ENCODE measurements around the gene GPR18. TPM values are rescaled to one million over a fixed set of nuclear protein-coding genes. Genes with fewer than 3 reads are reported as not detected.

Gene GPR18
- total RNA-seq, 1 donor from 2014 or later = not detected

- no peaks in the 10 kb centered on the region for H3K36me3 ChIP-seq
- TF ChIP-seq EZH2 (IDR thresholded peaks at IDR 0.05) (no peak), EZH2phosphoT487 (IDR thresholded peaks at IDR 0.05) (no peak), CTCF (IDR thresholded peaks at IDR 0.05) (no peak)
- peaks cover 9% of the 10 kb centered on the region for H4K20me1 ChIP-seq (ENCODE audit: low read depth)
- H3F3A ChIP-seq (ENCODE audit: low read depth) = peaks cover 7% of the 10 kb centered on the region
- Mint-ChIP-seq H3K27ac (no peak overlapping the region), H3K36me3 (peaks cover 12% of the 10 kb centered on the region), H3K4me3 (no peak overlapping the region), H3K9me3 (no peaks in the 10 kb centered on the region), H3K27me3 (ENCODE audit: insufficient read depth, low read depth) (peaks cover 2% of the 10 kb centered on the region), H3K4me1 (no peaks in the 10 kb centered on the region)
- no peaks in the 10 kb centered on the region for H3K4me1 ChIP-seq
- DNase-seq (ENCODE audit: low spot score) = no peak
- H3K4me2 ChIP-seq = no peak overlapping the region
- H3K27me3 ChIP-seq = no peaks in the 10 kb centered on the region
- H3K27ac ChIP-seq = no peak overlapping the region
- H3K79me2 ChIP-seq (ENCODE audit: low read depth) = no peaks in the 10 kb centered on the region
- no peak overlapping the region for H2AFZ ChIP-seq (replicated peaks)
- no peak overlapping the region for H3K4me3 ChIP-seq
- no peak overlapping the region for H3K9ac ChIP-seq
- no peaks in the 10 kb centered on the region for H3K9me3 ChIP-seq (ENCODE audit: low read depth)
These were observed 767 bp upstream of the GPR18 start for GRCh38 chr13:99258946-99259345.

- peaks cover 11% of the 10 kb centered on the region for H3K36me3 Mint-ChIP-seq
These were observed 888 bp downstream of the GPR18 start for GRCh38 chr13:99257291-99257690.

GRCh38 chr13:99256709-99257108 lies 1.5 kb downstream of the GPR18 start:
- Mint-ChIP-seq H3K9me3 (no peaks in the 10 kb centered on the region), H3K36me3 (peaks cover 11% of the 10 kb centered on the region), H3K27me3 (ENCODE audit: insufficient read depth, low read depth) (peaks cover 2% of the 10 kb centered on the region), H3K4me3 (no peak overlapping the region), H3K27ac (no peak overlapping the region), H3K4me1 (no peaks in the 10 kb centered on the region)
- H3K9me3 ChIP-seq (ENCODE audit: low read depth) = no peaks in the 10 kb centered on the region
- no peak overlapping the region for H3K4me2 ChIP-seq
- H3F3A ChIP-seq (ENCODE audit: low read depth) = peaks cover 5% of the 10 kb centered on the region
- H3K9ac ChIP-seq = no peak overlapping the region
- H4K20me1 ChIP-seq (ENCODE audit: low read depth) = peaks cover 3% of the 10 kb centered on the region
- H3K79me2 ChIP-seq (ENCODE audit: low read depth) = no peaks in the 10 kb centered on the region
- no peaks in the 10 kb centered on the region for H3K36me3 ChIP-seq
- H3K27ac ChIP-seq = no peak overlapping the region
- DNase-seq (ENCODE audit: low spot score) = no peak
- TF ChIP-seq EZH2phosphoT487 (IDR thresholded peaks at IDR 0.05) (no peak), EZH2 (IDR thresholded peaks at IDR 0.05) (no peak), CTCF (IDR thresholded peaks at IDR 0.05) (no peak)
- no peaks in the 10 kb centered on the region for H3K27me3 ChIP-seq
- no peak overlapping the region for H2AFZ ChIP-seq (replicated peaks)
- no peaks in the 10 kb centered on the region for H3K4me1 ChIP-seq
- H3K4me3 ChIP-seq = no peak overlapping the region

More at GRCh38 chr13:99257291-99257690, 888 bp downstream of the GPR18 start:
- H3K36me3 ChIP-seq = no peaks in the 10 kb centered on the region
- no peak overlapping the region for H3K4me2 ChIP-seq
- Mint-ChIP-seq H3K4me3 (no peak overlapping the region), H3K9me3 (no peaks in the 10 kb centered on the region), H3K27ac (no peak overlapping the region), H3K27me3 (ENCODE audit: insufficient read depth, low read depth) (peaks cover 2% of the 10 kb centered on the region), H3K4me1 (no peaks in the 10 kb centered on the region)
- H3K9me3 ChIP-seq (ENCODE audit: low read depth) = no peaks in the 10 kb centered on the region
- no peak overlapping the region for H2AFZ ChIP-seq (replicated peaks)
- H4K20me1 ChIP-seq (ENCODE audit: low read depth) = peaks cover 9% of the 10 kb centered on the region
- H3K79me2 ChIP-seq (ENCODE audit: low read depth) = no peaks in the 10 kb centered on the region
- TF ChIP-seq CTCF (IDR thresholded peaks at IDR 0.05) (no peak), EZH2 (IDR thresholded peaks at IDR 0.05) (no peak), EZH2phosphoT487 (IDR thresholded peaks at IDR 0.05) (no peak)
- H3K9ac ChIP-seq = no peak overlapping the region
- DNase-seq (ENCODE audit: low spot score) = no peak
- no peaks in the 10 kb centered on the region for H3K27me3 ChIP-seq
- H3F3A ChIP-seq (ENCODE audit: low read depth) = peaks cover 5% of the 10 kb centered on the region
- no peak overlapping the region for H3K27ac ChIP-seq
- no peaks in the 10 kb centered on the region for H3K4me1 ChIP-seq
- H3K4me3 ChIP-seq = no peak overlapping the region

Measured in neural progenitor cell (in vitro differentiated cells).